ENCODE results near the gene SPATA6L. TPM values are rescaled to one million over a fixed set of nuclear protein-coding genes. Genes with fewer than 3 reads are reported as not detected.

The SPATA6L gene
- 0.15 and 1.6 TPM in 2 replicates for total RNA-seq

GRCh38 chr9:4666042-4666699 is at the start of gene SPATA6L:
Gene SPATA6L (minus strand): TSS chr9:4666480. CDS start chr9:4666250, 230 bp downstream.

GRCh38 chr9:4679268-4680172 is 13.2 kb upstream of the SPATA6L start, which contains the start of gene CDC37L1:
Gene CDC37L1 (plus strand): TSS chr9:4679569. CDS start chr9:4679768, 199 bp downstream.

GRCh38 chr9:4662108-4662988 is 3.9 kb downstream of the SPATA6L start, which contains the start of gene PLPP6:
Gene PLPP6 (plus strand): TSS chr9:4662294. CDS start chr9:4662376, 82 bp downstream.

Other genes with a start within 250 kb of the SPATA6L start
- gene SLC1A1, start 176.0 kb downstream of the SPATA6L start, total RNA-seq: 0.04 and 0.55 TPM in 2 replicates
- gene PLPP6, start 4.2 kb downstream of the SPATA6L start, total RNA-seq: 5.3 and 5.9 TPM in 2 replicates
- 14.7 and 14.8 TPM in 2 replicates for gene CDC37L1, start 13.1 kb upstream of the SPATA6L start, total RNA-seq
- gene AK3, start 74.7 kb upstream of the SPATA6L start, total RNA-seq: 42.7 and 43.7 TPM in 2 replicates
- 16.0 and 21.1 TPM in 2 replicates for gene RCL1, start 126.5 kb upstream of the SPATA6L start, total RNA-seq

Measured in hair follicular keratinocyte (primary cell).